ENCODE results near the gene ABHD17A. TPM values are rescaled to one million over a fixed set of nuclear protein-coding genes. Genes with fewer than 3 reads are reported as not detected.
A peak's percentile ranks its signal among the peaks of the same experiment; 100 is the strongest.

The ABHD17A gene
- total and polyA plus RNA-seq, 2 of the 8 experiments (the other 6 are each of a cell fraction or from before 2014, with no cell fraction given) = 41.2 to 87.4 TPM

- Histone ChIP-seq H4K20me1 (replicated peaks in 1 of 2; ENCODE audit: control insufficient read depth in 1 of 2, insufficient read depth in 2 of 2, low read length in 2 of 2) (peaks cover 25 to 38% of the 10 kb centered on the region in 2 experiments), H3K56ac (replicated peaks; ENCODE audit: insufficient read length, low read depth, low read length) (no peak overlapping the region), H3K4me3 (ENCODE audit: extremely low read depth in 1 of 4, insufficient read depth in 2 of 4, low read depth in 3 of 4, low read length in 4 of 4) (no peak overlapping the region), H3K27ac (ENCODE audit: low read depth, low read length) (no peak overlapping the region), H2BK5ac (ENCODE audit: low read depth, low read length) (no peak overlapping the region), H4K8ac (ENCODE audit: extremely low read depth, insufficient read depth, low read length) (peak overlapping the region; percentile 72), H2BK120ac (replicated peaks; ENCODE audit: low read depth, low read length) (no peak overlapping the region), H3K4me1 (replicated peaks in 1 of 4; ENCODE audit: control insufficient read depth in 3 of 4, insufficient read depth in 4 of 4, low read length in 3 of 4) (peaks cover 0 to 10% (median 7%) of the 10 kb centered on the region in 4 experiments; a peak in 6 of 7 replicates), H3K27me3 (replicated peaks in 1 of 4; ENCODE audit: control insufficient read depth in 3 of 4, extremely low read depth in 1 of 4, insufficient read depth in 3 of 4, low read length in 3 of 4) (no peaks in the 10 kb centered on the region), H2BK15ac (ENCODE audit: low read length) (no peak overlapping the region), H3K18ac (ENCODE audit: extremely low read depth, low read length) (no peak overlapping the region), H3K14ac (ENCODE audit: insufficient read length) (no peak overlapping the region), H3K9ac (replicated peaks in 1 of 4; ENCODE audit: extremely low read depth in 1 of 4, low read depth in 3 of 4, low read length in 3 of 4) (no peak overlapping the region), H3K23me2 (ENCODE audit: low read depth, low read length) (peaks cover 3% of the 10 kb centered on the region; the same call in 1 of the 2 replicates), H3K79me1 (ENCODE audit: low read depth, low read length) (peaks cover 36% of the 10 kb centered on the region), H4K5ac (ENCODE audit: insufficient read length, low read depth, low read length) (no peak overlapping the region), H3K4ac (replicated peaks; ENCODE audit: insufficient read length, low read depth, low read length) (no peak overlapping the region), H3K23ac (ENCODE audit: insufficient read length) (no peak overlapping the region), H3K4me2 (ENCODE audit: insufficient read depth in 1 of 2, low read depth in 2 of 2, low read length in 2 of 2) (no peak overlapping the region), H3K9me3 (ENCODE audit: insufficient read depth in 2 of 2, low read depth in 1 of 2, low read length in 1 of 2) (no peaks in the 10 kb centered on the region), H3K79me2 (ENCODE audit: control insufficient read depth in 1 of 2, insufficient read depth in 2 of 2, low read length in 2 of 2) (peaks cover 23 to 87% of the 10 kb centered on the region in 2 experiments), H4K91ac (replicated peaks; ENCODE audit: insufficient read length, low read length) (no peak overlapping the region), H3K36me3 (ENCODE audit: control insufficient read depth in 2 of 4, insufficient read depth in 4 of 4, low read length in 3 of 4) (no peaks in the 10 kb centered on the region), H2AK5ac (ENCODE audit: low read depth, low read length) (no peak overlapping the region), H2AFZ (ENCODE audit: low read length) (no peak overlapping the region), H2BK12ac (ENCODE audit: low read depth, low read length) (no peak overlapping the region), H2BK20ac (ENCODE audit: low read length) (no peak overlapping the region)
- TF ChIP-seq GABPA (IDR thresholded peaks at IDR 0.05; ENCODE audit: borderline replicate concordance, insufficient read depth, low read length) (peak; percentile 66; the same call in 1 of the 2 replicates), RAD21 (IDR thresholded peaks at IDR 0.05 in 1 of 2, conservative IDR thresholded peaks at IDR 0.05 in 1 of 2; ENCODE audit: low read depth in 2 of 2, low read length in 2 of 2) (peak in 1 of 2 experiments; percentile 26; a peak in 2 of 4 replicates), KDM5A (IDR thresholded peaks at IDR 0.05; ENCODE audit: low read length) (no peak), CTBP2 (IDR thresholded peaks at IDR 0.05; ENCODE audit: borderline replicate concordance, insufficient read depth, insufficient read length, low read length) (no peak), CTCF (IDR thresholded peaks at IDR 0.05; ENCODE audit: control extremely low read depth in 1 of 3, insufficient read depth in 1 of 3, low read depth in 1 of 3, low read length in 3 of 3) (peak; percentile 46 to 74 (median 70)), CEBPB (IDR thresholded peaks at IDR 0.05; ENCODE audit: low read depth, low read length) (no peak), SAP30 (IDR thresholded peaks at IDR 0.05; ENCODE audit: insufficient read depth, insufficient replicate concordance, low read length) (no peak)
- WGBS, 2 experiments (ENCODE audit: extremely low coverage in 1 of 2, insufficient coverage in 1 of 2, insufficient read length in 1 of 2, insufficient replicate concordance in 2 of 2, low coverage in 1 of 2, low lambda C conversion rate in 2 of 2, missing lambda C conversion rate in 1 of 2) = 88% methylated on average over 24 of the region's 25 CpGs; no CpG with 5 or more reads in 1 of the 2 experiments
- POLR2A ChIA-PET (ENCODE audit: partially characterized antibody) = interaction anchor here (0.7 to 2.1 kb wide), 5 partner anchors 9 to 29 kb away, joined by 3 to 7 read pairs (median 3); no protein-coding TSS in a partner anchor
- no peak for FAIRE-seq
- CTCF ChIA-PET (ENCODE audit: partially characterized antibody) = interaction anchor here (1.0 to 14.9 kb wide), 8 partner anchors 11 to 227 kb away, joined by 3 to 228 read pairs (median 5); no protein-coding TSS in a partner anchor
- DNase-seq (ENCODE audit: low read depth in 1 of 2, low spot score in 2 of 2) = no peak
Measured at GRCh38 chr19:1843646-1844394, 41.5 kb downstream of the ABHD17A start.
